HG02973 (cell line): Measurements from ENCODE around the gene KRTAP5-5.
"Not testable (repeated sequence)": the region's sequence is repeated elsewhere in the genome, so short reads cannot be mapped to it uniquely, and the experiment has no call there.

Experiments used
- ATAC-seq: cut with Tn5 transposase; IDR thresholded peaks from one replicate; pipeline ENCODE4 v1.9.1; 2021; ENCODE audit warnings: moderate library complexity; ENCODE audit not compliant: unreplicated experiment

KRTAP5-5 gene

DNA sequence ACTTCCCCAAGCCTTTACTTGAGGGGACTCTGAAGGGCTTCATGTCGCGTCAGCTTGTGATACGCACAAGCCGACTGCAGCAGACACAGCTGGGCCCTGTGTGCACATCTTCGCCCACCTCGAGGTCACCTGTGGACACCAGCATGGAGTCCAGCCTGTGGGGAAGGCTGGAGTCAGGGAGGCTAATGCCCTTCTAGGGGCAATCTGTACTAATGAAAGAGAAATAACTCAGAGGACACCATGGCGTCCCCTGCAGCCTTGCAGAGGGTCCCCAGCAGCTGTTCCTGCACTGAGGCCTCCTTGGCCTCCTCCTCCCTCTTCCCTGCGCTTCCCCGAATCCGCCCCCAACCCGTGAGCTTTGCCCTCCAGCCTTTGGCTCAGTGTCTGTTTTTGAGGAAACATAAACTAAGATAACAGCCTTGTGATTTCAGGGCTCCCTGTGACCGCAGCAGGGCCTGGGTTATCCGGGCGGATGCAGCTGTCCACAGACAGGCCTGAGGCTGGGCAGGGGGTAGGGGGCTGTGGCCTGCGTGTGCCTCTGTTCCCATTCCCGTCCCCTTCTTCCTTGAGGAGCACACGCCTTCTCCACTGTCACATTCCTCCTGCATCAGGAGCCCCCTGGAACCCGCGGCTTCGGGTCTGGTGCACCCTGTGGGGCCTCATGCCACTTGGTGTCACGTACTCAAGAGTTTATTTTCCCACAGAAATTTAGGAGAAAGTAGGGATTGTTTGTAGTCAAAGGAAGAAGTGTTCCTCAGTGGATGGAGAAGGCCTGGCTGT, 25.0 kb downstream of the KRTAP5-5 start:
- no peak for ATAC-seq

DNA sequence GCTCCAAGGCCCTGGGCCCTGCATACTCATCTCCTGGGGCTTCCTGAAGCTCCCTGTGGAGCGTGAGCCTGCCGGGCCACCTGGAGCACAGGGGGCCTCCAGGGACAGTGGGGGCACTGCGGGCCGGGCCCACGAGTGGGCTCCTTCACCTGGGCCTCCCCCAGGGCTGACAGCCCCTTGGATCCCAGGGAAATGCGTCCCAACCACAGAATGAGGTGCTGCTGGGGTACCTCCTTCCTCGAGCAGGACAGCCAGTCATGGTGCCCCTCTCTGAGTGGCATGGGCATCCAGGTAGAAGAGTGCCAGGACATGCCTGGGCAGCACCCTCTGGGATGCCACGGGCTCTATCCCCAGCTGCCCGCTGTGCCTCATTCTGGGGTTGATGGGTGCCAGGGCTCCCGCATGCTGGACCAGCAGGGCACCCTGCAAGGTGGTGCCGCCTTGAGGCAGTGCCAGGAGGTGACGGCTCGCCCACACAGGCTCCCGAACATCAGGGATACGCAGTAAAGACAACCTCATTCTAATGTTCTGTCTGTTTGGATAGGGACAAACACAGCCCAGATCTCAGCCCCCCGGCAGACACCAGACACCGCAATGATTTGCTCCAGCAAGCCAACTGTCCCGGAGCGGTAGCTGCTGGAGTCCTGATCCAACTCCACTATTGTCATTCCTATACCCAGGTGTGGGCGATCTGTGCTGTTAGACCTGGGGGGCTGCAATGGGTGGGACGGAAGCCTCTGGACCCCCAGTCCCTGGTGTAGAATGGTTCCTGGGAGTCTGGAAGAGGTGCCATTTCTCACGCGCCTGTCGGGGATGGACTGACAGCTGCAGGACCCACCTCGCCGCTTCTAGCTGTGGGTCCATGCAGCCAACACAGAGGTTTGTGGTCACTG, 25.8 kb downstream of the KRTAP5-5 start:
- ATAC-seq: no peak

DNA sequence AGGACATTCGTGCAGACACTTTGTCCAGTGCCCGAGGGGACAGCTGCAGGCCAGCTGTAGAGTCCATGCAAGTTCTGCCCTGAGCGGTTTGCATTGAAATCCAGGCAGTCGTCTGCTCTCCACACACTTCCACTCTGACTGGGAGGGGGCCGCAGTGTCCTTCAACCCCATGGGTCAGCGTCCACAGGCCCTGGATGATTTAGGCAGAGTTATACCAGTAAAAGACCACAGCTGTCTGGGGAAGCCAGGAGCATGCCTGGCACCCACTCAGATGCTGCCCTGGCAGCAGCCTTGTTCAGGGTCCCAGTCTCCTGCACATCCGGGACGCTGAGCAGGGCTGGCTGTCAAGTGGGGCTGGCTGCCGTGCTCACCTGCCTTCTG, 26.5 kb downstream of the KRTAP5-5 start:
- no peak for ATAC-seq

DNA sequence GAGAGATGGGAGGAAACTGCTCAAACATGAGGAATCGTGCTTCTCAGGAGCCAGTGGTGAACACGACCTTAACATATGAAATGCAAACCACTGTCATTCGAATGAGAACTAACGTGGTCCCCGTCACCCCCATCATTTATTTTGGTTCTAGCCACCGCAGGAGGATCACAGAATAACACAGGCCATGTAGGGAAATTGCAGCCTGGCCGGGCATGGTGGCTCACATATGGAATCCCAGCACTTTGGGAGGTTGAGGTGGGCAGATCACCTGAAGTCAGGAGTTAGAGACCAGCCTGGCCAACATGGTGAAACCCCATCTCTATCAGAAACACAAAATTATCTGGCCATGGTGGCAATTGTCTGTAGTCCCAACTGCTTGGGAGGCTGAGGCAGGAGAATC, 27.1 kb downstream of the KRTAP5-5 start:
- no peak for ATAC-seq

DNA sequence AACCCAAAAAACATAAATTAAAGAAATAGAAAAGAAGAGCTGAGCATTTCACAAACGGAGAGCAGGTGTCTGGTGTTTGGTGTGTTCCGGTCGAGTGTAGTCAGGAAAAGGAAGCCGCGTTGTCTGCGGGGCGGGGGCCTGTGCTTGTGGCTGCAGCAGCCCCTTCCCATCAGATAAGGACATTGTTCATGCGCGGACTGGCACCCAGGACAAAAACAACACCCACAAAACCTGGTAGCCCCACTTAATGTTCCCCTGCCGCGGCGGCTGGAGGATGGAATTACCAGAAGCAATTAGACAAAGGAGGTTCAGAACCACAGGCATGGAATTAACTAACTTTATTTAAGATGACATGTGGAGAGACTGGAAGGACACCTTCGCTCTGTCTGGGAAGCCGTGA, 29.9 kb downstream of the KRTAP5-5 start:
- no peak for ATAC-seq

DNA sequence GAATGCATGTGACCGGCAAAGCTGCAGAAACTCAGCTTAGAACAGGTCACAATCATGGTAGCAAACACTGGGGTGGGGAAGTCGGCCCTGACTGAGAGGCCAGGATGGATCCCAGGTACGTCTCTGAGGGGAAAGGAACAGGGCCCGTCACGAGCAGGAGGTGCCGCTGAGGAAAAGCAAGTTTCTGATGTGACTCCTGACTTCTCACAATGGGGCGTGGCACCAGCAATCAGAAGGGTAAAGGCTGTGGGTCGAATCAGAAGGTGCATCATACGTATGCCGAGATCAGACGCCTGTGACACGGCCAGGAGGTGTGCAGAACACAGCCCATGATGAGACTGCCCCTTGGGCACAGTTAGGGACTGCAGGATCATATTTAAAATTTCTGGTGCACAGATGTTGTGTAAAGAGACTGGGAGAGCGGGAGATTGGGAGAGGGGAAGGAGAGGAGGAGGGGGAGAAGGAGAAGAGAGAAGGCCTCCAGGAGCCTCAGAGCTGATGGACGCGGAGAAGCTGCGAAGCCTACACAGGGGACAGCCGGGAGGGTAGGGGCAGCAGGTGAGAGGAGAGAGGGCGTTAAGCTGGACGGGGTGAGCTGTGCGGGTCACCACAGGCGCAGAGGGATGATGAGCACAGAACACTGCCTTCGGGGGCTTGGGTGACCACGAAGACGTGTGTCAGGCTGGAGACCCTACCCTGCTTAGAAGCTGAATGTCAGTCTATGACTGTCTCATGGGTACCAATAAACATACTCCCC, 30.7 kb downstream of the KRTAP5-5 start:
- no peak for ATAC-seq

DNA sequence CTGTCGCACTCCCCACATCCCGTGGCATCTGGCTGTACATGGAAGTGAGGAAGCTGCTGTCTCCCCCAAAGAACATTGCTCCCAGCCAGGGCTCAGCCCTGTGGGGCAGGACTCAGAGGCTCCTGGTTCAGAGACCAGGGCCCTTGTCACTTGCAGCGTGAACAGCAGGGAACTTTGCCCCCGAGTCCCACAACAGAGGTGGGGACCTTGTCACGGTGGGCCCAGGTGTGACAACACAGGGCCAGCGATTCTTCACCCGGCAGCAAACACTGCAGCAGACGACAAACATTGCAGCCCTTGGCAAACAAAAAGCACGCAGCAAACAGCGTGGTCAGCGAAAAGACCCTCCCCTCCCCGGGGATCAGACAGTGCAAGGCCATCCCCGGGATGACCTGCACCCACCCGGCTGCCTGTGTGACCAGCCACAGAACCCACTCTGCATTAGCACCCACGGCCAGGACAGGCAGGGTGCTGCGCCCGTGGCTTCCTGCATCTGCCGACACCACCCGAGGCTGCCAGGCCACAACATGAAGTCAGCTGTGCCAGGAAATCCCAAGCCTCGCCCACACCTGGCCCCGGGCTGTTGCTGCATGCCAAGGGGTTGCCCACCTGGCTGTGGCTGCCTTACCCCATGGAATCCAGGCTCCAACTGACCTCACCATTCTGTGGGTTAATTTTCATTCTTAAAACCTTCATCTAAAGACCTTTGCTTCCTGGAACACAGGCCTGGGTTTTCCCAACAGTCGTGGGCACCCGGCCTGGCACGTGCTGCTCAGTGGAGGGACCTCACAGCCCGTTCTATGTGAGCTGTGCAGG, 32.1 kb downstream of the KRTAP5-5 start:
- ATAC-seq: not testable (repeated sequence)

DNA sequence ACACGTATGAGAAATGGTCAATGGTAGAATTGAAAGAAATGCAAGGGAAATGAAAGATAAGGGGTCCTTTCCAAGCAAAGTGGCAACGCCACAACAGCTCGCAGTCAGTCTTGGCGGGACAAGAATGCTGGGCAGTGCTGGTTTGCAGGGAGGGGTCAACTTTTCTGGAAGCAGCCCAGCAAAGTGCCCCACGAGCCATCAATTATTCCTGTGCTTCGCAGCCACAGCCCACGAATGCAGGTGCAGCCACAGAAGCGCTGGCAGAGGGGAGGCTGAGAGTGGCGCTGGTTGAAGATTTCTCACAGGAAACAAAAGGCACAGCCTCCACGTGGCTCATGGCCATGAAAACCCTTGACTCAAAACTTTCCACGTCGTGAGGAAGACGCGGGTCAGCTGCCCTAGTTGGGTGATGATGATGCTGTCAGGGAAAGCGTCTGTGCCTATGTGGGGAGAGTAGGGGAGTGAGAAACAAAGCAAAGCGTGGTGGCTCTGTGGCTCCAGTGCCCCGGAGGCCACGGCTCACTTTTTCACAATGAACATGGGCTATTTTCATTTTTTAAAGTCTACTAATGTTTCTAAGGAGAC, 33.2 kb downstream of the KRTAP5-5 start:
- ATAC-seq: not testable (repeated sequence)

DNA sequence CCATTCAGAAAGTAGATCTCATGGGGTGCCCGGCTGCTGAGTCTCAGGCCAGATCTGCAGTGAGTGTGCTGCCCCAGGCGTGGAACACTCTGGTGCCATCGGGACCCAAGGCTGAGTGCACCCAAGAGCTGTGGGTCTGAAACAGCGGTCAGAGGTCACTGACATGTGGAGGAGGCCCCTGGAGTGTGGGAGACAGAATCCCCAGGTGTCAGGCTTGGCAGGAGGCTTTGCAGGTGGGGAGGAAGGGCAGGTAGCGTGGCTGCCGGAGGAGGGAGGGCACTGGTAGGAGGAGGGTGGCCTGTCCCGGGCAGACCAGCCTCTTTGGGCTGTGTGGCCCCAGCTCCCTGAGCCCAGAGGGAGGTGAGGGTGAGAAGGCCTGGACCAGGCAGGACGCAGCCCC, 35.7 kb downstream of the KRTAP5-5 start:
- no peak for ATAC-seq

DNA sequence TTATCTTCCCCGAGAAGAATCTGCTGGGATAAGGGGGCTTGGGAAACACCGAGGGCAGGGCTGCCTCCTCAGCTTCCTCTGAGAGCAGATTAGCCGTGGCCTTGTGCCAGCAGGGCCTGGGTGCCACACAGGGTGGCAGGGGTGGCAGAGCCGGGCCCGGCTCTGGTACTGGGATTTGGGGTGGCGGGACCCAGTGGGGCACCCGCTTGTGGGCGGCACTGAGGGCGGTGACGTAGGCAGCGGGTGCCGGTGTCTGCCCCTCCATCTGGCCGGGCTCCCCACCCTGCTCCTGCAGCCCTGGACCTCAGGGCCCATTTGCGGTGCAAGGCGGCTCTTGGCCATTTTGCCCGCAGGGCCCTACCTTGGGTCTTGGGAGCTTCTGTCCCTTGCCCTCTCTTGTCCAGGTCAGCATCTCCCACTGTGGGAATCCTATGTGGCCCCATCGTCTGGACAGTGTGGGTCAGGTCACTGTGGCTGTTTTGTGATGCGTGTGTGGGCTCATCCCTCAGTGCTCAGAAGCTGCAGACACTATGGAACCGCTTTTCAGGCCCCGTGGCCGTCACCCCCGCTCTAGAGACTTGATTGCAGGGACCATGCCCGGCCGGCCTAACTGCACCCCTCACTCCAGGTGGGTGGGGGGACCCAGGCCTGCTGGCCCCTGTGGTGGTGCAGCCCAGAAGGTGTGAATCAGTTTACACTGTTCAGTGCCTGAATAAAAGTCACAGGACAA, 37.7 kb downstream of the KRTAP5-5 start:
- ATAC-seq: no peak

DNA sequence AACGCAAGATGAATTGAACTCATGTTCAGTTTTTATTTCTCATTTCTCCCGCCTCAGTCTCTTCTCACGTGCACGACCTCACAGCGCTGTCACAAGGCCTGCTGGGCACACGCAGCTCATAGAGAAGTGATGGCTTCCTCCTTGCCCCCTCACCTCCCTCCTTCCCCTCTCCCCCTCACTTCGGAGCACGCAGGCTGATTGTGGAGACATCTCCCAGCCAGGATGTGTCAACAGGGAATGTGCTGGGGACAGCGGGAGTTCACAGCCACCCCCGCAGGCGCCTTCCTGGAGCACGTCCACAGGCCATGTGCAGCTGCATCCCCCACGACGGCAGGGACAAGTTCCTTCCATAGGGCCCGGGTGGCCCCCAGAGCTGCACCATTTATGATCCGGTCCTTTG, 38.3 kb downstream of the KRTAP5-5 start:
- ATAC-seq: no peak

DNA sequence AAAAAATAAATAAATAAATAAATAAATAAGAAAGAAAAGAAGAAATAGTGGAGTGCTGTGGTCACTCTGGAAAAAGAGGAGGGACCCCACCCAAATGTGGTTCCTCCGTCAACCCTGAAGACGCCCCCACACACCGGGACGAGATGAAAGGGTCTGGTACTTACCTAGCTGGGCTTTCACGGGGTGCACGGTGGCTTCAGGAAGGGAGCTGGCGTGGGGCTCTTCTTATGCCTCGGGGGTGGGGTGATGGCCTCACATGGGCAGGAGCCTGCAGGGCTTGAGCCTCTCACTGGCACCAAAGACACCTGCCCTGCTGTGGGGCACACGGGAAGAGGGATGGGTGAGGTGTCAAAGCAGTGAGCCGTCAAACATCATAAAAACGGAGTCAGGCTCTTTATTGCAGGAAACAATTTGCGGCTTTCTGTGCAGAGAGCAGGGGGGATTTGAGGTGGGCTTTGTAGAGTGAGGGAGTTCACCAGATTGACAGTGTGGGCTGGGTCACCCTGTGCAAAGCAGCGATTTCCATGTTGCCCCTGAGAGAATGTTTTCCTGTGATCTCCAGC, 39.4 kb downstream of the KRTAP5-5 start:
- no peak for ATAC-seq

DNA sequence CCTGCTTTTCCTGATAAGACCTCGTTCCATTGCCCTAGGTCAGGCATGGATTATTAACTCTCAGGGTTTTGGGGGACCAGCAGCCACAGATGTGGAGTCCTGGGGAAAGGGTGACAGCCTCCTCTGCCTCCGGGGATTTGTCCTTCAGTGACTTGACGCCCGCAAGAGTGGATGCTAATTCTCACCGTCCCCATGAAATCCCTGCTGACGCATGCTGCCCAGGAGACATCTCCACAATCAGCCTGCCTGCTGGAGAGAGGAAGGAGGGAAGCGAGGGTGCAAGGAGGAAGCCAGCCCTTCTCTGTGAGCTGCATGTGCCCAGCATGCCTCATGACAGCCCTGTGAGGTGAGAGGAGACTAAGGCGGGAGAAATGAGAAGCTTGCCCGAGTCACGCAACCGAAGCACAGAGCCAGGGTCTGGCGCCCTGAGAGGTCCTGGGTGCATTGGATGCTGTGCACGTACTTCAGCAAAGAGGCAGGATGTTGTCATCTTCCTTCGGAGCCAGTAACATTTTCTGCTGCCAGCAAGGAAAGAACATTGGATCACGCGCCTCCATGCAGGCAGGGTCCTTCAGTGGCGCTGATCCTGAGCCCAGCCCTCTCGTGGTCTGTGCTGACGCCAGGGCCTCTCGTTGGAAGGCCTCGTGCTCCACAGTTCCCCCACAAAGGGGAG, 40.1 kb downstream of the KRTAP5-5 start:
- no peak for ATAC-seq

DNA sequence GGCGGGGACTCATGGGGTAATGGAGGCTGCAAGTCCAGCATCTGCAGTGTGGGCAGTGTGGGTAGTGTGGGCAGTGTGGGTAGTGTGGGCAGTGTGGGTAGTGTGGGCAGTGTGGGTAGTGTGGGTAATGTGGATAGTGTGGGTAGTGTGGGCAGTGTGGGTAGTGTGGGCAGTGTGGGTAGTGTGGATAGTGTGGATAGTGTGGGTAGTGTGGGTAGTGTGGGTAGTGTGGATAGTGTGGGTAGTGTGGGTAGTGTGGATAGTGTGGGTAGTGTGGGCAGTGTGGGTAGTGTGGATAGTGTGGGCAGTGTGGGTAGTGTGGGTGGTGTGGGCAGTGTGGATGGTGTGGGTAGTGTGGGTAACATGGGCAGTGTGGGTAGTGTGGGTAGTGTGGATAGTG, 40.9 kb downstream of the KRTAP5-5 start:
- ATAC-seq: not testable (repeated sequence)

DNA sequence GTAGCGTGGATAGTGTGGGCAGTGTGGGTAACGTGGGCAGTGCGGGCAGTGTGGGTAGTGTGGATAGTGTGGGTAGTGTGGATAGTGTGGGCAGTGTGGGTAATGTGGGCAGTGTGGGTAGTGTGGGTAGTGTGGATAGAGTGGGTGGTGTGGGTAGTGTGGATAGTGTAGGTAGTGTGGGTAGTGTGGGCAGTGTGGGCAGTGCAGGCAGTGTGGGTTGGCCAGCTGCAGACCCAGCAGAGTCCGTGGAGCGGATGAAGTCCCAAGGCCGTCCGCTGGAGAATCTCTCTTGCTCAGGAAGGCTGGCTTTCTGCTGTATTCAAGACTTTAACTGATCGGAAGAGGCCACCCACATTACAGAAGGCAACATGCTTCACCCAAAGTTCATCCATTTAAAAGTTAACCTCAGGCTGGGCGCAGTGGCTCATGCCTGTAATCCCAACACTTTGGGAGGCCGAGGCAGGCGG, 41.4 kb downstream of the KRTAP5-5 start:
- no peak for ATAC-seq

DNA sequence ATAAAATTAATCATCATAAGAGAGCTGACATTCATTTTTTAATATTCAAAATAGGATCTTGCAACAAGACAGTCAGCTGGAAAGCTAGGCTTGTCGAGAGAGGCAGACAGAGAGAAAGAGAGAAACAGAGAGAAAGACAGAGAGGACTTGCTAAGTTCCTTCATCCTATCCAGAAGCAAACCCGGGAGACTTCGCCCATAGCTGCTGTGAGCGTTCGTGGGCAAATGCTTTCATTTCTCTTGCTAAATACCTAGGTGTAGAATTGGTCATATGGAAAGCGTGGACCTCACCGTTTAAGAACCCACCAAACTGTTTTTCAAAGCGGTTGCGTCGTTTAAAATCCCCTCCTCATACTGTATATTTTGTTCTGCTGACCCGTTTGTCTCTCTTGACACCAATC, 42.1 kb downstream of the KRTAP5-5 start:
- ATAC-seq: no peak

DNA sequence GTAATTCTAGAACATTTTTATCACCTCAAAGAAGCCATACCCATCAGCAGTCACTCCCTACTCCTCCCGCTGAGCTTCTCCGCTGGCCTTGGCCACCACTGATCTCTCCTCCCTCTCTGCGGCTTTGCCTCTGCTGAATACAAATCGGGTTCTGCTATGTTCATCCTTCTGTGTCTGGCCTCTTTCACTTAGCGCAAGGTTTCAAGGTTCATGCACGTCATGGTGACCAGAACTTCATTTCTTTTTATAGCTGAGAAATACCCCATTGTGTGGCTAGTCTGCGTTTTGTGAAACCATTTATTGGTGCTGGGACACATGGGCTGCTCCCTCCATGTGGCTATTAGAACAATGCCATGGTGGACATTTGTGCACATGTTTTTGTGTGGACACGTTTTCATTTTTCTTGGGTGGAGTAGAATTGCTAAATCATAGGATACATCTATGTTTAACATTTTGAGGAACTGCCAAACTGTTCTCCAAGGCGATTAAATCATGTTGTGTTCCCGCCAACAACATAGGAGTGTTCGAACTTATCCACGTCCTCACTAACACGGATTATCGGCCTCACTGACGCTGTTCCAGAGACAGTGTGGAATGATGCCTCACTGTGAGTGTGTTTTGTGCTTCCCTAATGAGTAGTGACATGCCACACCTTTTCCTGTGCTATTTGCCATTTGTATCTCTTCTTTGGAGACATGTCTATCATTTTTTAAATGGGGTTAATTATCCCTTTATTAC, 43.2 kb downstream of the KRTAP5-5 start:
- ATAC-seq: no peak
